Mesodermal cell (in vitro differentiated cells): ENCODE results near the gene LMTK2.
"Not testable (repeated sequence)": the region's sequence is repeated elsewhere in the genome, so short reads cannot be mapped to it uniquely, and the experiment has no call there.

Source experiments
- H3K27ac ChIP-seq: 2 replicates; pipeline ENCODE4 v1.7.0; 2013; ENCODE audit warnings: mild to moderate bottlenecking, low read depth, low read length, moderate library complexity; ENCODE audit not compliant: severe bottlenecking
- H3K36me3 ChIP-seq: 2 replicates; pipeline ENCODE4 v1.7.1; 2013; ENCODE audit warnings: mild to moderate bottlenecking, low read length, moderate library complexity; ENCODE audit not compliant: control insufficient read depth, insufficient read depth
- H3K4me1 ChIP-seq: one replicate; pipeline ENCODE4 v1.7.1; 2013; ENCODE audit warnings: mild to moderate bottlenecking, low read length; ENCODE audit not compliant: insufficient read depth, control insufficient read depth, poor library complexity, severe bottlenecking
- H3K4me3 ChIP-seq: 2 replicates; pipeline ENCODE4 v1.7.0; 2013; ENCODE audit warnings: low read length, control low read depth, mild to moderate bottlenecking; ENCODE audit not compliant: insufficient read depth, poor library complexity, severe bottlenecking; ENCODE audit errors: extremely low read depth
- H3K9me3 ChIP-seq: 2 replicates; pipeline ENCODE4 v1.7.1; 2013; ENCODE audit warnings: mild to moderate bottlenecking, low read length, moderate library complexity; ENCODE audit not compliant: control insufficient read depth
- WGBS, 2 experiments: methylation state at CpG; one replicate each; pipeline ENCODE4 v1.1.5; 2013; ENCODE audit warnings: missing lambda C conversion rate in 2 of 2; ENCODE audit not compliant: insufficient coverage in 2 of 2; 5-methylcytosine and 5-hydroxymethylcytosine counted together

The LMTK2 gene

GRCh38 chr7:98102170-98102569 is 4.5 kb upstream of the LMTK2 start:
- H3K27ac ChIP-seq = no peak overlapping the region
- H3K9me3 ChIP-seq = peaks cover 16% of the 10 kb centered on the region
- no peak overlapping the region for H3K4me3 ChIP-seq
- H3K36me3 ChIP-seq = no peaks in the 10 kb centered on the region
- no peaks in the 10 kb centered on the region for H3K4me1 ChIP-seq
- WGBS, 2 experiments = 88 to 100% methylated on average over 1 of the region's 1 CpG

- no peaks in the 10 kb centered on the region for H3K36me3 ChIP-seq
- peaks cover 9% of the 10 kb centered on the region for H3K4me1 ChIP-seq
- no peak overlapping the region for H3K27ac ChIP-seq
- no peak overlapping the region for H3K4me3 ChIP-seq
- H3K9me3 ChIP-seq = peaks cover 4% of the 10 kb centered on the region
- WGBS, 2 experiments = 65 to 72% methylated on average over 5 to 6 of the region's 6 CpGs
Measured at GRCh38 chr7:98105942-98106544, 619 bp upstream of the LMTK2 start.

DNA sequence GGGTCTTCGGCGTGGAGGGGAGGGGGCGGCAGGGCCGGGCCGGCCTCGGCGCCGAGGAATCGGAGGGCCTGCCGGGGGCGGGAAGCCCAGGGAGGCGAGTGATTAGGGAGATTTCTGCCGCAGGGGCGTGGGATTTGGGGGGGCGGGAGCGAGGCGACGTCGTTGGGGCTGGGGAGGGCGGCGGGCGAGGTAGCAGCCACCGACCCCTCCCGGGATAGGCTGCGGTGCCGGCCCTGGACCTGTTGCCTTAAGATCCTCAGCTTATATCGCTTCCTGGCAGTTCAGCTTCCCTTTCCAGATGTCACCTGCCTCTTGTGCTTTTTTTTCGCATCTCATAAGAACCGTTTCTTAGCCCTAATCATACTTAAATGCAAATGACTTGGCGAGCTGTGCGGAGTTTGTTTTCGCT is 655 bp downstream of the LMTK2 start:
- peak overlapping the region; percentile 85 for H3K27ac ChIP-seq
- H3K9me3 ChIP-seq = no peaks in the 10 kb centered on the region
- WGBS, 2 experiments = 0 to 1% methylated on average over 13 to 18 of the region's 32 CpGs
- H3K4me1 ChIP-seq = peaks cover 9% of the 10 kb centered on the region
- peak overlapping the region; percentile 91 for H3K4me3 ChIP-seq
- no peaks in the 10 kb centered on the region for H3K36me3 ChIP-seq

DNA sequence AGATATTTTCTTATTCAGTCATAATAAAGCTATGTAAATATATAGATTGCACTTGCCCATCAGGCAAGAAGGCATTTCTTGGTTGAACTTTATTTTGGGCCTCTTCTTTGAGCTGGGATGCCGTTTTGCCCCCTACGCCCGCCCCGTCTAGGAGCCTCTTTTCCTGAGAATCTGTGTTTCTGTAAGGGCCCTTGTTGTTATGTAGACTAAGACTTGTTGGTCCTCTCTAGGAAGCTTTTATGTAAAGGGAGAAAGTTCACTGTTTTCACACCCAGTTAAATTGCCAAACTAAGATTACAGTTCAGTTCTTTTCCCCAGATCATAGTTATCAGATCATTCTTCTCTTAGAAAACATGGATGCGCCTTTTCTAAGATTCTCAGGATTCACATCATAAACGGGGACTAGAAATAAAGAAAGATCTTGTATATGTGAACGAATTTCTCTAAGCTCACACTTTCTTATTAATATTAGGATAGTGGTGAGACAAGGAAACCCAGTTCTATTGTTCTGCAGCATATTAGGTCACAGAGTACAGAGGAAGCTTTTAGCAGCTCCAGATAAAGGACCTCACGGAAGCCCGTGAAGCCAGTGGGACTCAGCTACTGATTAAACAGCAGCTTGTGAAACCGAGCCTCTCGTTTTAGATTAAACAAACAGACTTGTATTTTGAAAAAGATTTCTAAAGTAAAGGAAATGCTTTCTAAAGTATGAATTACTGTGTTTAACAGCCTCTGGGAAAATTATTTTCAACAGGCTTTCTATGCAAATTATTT is 3.8 kb downstream of the LMTK2 start:
- H3K4me3 ChIP-seq = no peak overlapping the region

GRCh38 chr7:98112077-98112476 is 5.4 kb downstream of the LMTK2 start:
- Histone ChIP-seq H3K9me3 (no peaks in the 10 kb centered on the region), H3K27ac (no peak overlapping the region), H3K4me1 (peaks cover 17% of the 10 kb centered on the region), H3K36me3 (peaks cover 8% of the 10 kb centered on the region), H3K4me3 (no peak overlapping the region)
- WGBS, 2 experiments = 91 to 94% methylated on average over 3 to 4 of the region's 4 CpGs

More for the DNA sequence above, 3.8 kb downstream of the LMTK2 start:
- Histone ChIP-seq H3K27ac (peak overlapping the region; percentile 51), H3K36me3 (peaks cover 4% of the 10 kb centered on the region), H3K4me1 (peaks cover 9% of the 10 kb centered on the region), H3K9me3 (no peaks in the 10 kb centered on the region)
- WGBS, 2 experiments = 16 to 45% methylated on average over 4 to 6 of the region's 11 CpGs

GRCh38 chr7:98115746-98116525 is 9.3 kb downstream of the LMTK2 start:
- H3K4me3 ChIP-seq = no peak overlapping the region
- H3K4me1 ChIP-seq = peaks cover 14% of the 10 kb centered on the region
- no peaks in the 10 kb centered on the region for H3K9me3 ChIP-seq
- 87 to 98% methylated on average over 5 to 6 of the region's 10 CpGs for WGBS, 2 experiments
- H3K36me3 ChIP-seq = peaks cover 8% of the 10 kb centered on the region
- no peak overlapping the region for H3K27ac ChIP-seq

GRCh38 chr7:98116656-98117461 is 10.2 kb downstream of the LMTK2 start:
- WGBS, 2 experiments = 83 to 100% methylated on average over 1 to 4 of the region's 7 CpGs
- Histone ChIP-seq H3K4me3 (no peak overlapping the region), H3K36me3 (peaks cover 8% of the 10 kb centered on the region), H3K9me3 (no peaks in the 10 kb centered on the region), H3K4me1 (peaks cover 14% of the 10 kb centered on the region), H3K27ac (no peak overlapping the region)

DNA sequence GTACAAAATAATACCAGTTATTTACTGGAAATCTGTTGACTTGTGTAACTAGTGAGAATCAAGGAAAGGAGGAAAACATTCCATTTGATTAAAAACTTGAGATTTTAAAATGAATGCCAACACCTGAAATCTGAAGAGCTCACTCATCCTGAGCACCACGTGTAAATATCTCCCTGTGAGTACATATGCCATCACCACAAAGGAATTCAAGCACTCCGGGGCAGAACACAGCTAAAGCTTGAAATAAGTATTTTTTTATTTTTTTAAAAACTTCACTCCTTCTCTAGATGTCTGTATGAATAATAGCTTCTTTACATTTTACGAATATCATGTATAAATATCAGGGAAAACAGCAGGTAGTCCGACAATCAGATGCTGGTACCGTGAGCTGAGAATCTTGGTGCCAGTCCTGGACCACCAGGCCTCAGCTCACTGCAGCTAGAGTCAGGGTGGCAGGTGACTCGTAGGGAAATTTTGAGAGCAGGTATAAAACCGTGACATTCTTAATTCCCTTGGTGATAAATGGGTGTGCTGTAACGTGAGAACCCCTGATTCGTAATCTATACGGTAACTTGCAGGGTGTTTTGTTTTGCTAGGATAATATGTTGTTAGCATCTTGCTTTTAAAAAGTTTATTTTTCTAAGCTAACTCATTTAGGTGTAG is 12.7 kb downstream of the LMTK2 start:
- peaks cover 14% of the 10 kb centered on the region for H3K4me1 ChIP-seq
- WGBS, 2 experiments = 90 to 91% methylated on average over 4 to 8 of the region's 10 CpGs
- no peak overlapping the region for H3K27ac ChIP-seq

GRCh38 chr7:98120559-98120958 is 13.9 kb downstream of the LMTK2 start:
- H3K9me3 ChIP-seq = no peaks in the 10 kb centered on the region
- WGBS, 2 experiments = 94% methylated on average over 2 of the region's 4 CpGs; no CpG with 5 or more reads in 1 of the 2 experiments
- H3K4me3 ChIP-seq = no peak overlapping the region
- H3K4me1 ChIP-seq = peaks cover 14% of the 10 kb centered on the region
- peaks cover 4% of the 10 kb centered on the region for H3K36me3 ChIP-seq
- no peak overlapping the region for H3K27ac ChIP-seq

More for the DNA sequence above, 12.7 kb downstream of the LMTK2 start:
- Histone ChIP-seq H3K9me3 (no peaks in the 10 kb centered on the region), H3K36me3 (peaks cover 4% of the 10 kb centered on the region), H3K4me3 (no peak overlapping the region)

- H3K4me3 ChIP-seq, H3K36me3 ChIP-seq, H3K9me3 ChIP-seq, H3K27ac ChIP-seq: not testable (repeated sequence)
- 100% methylated on average over 3 to 4 of the region's 7 CpGs for WGBS, 2 experiments
- H3K4me1 ChIP-seq = peaks cover 11% of the 10 kb centered on the region
Measured at GRCh38 chr7:98121388-98121787, 14.7 kb downstream of the LMTK2 start.
